ENCODE measurements around the gene CYP51A1.

The CYP51A1 gene

GRCh38 chr7:92071032-92071431 is 63.2 kb downstream of the CYP51A1 start:
- no peak overlapping the region for H3K4me3 ChIP-seq (ENCODE audit: low read depth, low read length)

GRCh38 chr7:92064438-92065029 is 69.7 kb downstream of the CYP51A1 start:
- no peak overlapping the region for H3K4me3 ChIP-seq (ENCODE audit: low read depth, low read length)
- no peak for TF ChIP-seq CTCF (IDR thresholded peaks at IDR 0.05; ENCODE audit: borderline replicate concordance, insufficient read depth, low read depth, low read length)

More at GRCh38 chr7:92071032-92071431, 63.2 kb downstream of the CYP51A1 start:
- no peak for TF ChIP-seq CTCF (IDR thresholded peaks at IDR 0.05; ENCODE audit: borderline replicate concordance, insufficient read depth, low read depth, low read length)
